ENCODE results near the gene WWOX.

DNA sequence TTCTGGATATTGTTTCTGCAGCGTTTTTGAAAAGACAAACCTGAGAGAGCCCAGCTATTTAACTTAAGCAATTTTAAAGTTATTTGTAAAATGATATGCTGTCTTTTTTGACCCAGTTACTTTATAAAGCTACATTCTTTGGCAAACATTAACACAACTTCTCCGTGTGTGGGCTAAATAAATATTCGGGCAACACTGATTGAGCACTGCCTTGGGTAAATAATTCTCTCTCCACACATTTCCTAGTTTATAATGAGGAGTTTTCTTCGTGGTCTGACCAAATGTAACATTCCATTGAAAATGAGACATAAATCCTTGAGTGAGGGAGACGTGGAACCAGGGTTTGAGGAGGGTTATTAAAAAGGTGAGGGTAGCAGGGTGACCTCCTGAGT, 142.8 kb downstream of the WWOX start:
- TF ChIP-seq, protein P1, sequence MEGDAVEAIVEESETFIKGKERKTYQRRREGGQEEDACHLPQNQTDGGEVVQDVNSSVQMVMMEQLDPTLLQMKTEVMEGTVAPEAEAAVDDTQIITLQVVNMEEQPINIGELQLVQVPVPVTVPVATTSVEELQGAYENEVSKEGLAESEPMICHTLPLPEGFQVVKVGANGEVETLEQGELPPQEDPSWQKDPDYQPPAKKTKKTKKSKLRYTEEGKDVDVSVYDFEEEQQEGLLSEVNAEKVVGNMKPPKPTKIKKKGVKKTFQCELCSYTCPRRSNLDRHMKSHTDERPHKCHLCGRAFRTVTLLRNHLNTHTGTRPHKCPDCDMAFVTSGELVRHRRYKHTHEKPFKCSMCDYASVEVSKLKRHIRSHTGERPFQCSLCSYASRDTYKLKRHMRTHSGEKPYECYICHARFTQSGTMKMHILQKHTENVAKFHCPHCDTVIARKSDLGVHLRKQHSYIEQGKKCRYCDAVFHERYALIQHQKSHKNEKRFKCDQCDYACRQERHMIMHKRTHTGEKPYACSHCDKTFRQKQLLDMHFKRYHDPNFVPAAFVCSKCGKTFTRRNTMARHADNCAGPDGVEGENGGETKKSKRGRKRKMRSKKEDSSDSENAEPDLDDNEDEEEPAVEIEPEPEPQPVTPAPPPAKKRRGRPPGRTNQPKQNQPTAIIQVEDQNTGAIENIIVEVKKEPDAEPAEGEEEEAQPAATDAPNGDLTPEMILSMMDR (conservative IDR thresholded peaks at IDR 0.05 in 1 of 2, IDR thresholded peaks at IDR 0.05 in 1 of 2; ENCODE audit: extremely low read depth in 1 of 2, insufficient read depth in 1 of 2, low read depth in 1 of 2, low read length in 2 of 2) = no peak
- TF ChIP-seq EZH2 (IDR thresholded peaks at IDR 0.05; ENCODE audit: borderline replicate concordance, low read length) = no peak

Data from mammary epithelial cell (primary cell).